K562 (cell line): ENCODE measurements around the gene NECAP2. TPM values are rescaled to one million over a fixed set of nuclear protein-coding genes. Genes with fewer than 3 reads are reported as not detected.

Experiments used
- CBX1 ChIP-seq: sonication (generic); IDR thresholded peaks from 2 replicates; pipeline ENCODE4 v1.6.1; 2016; ENCODE audit warnings: antibody characterized with exemption, low read depth, mild to moderate bottlenecking
- CBX8 ChIP-seq: fragments of 200-600 bp; sonication (generic); IDR thresholded peaks from 2 replicates; pipeline ENCODE4 v1.6.1; 2012; ENCODE audit warnings: borderline replicate concordance, mixed run types, low read depth, mild to moderate bottlenecking, moderate library complexity, mixed read lengths, low read length, control low read depth, inconsistent platforms; ENCODE audit not compliant: poor library complexity, severe bottlenecking; ENCODE audit errors: extremely low read depth
- CHAMP1 ChIP-seq: fragments of 450-650 bp; IDR thresholded peaks from 2 replicates; pipeline ENCODE4 v1.6.1; 2016; ENCODE audit warnings: mild to moderate bottlenecking
- FIP1L1 ChIP-seq: fragments of 200-400 bp; formaldehyde crosslinking; IDR thresholded peaks from 2 replicates; pipeline ENCODE4 v1.6.1; 2018; ENCODE audit warnings: mild to moderate bottlenecking, low read depth, low read length; ENCODE audit not compliant: poor library complexity, severe bottlenecking
- FOXJ2 ChIP-seq: fragments of 200-800 bp; sonication (Bioruptor generic); IDR thresholded peaks from 2 replicates; pipeline ENCODE4 v1.6.1; 2016; ENCODE audit warnings: missing genetic modification characterization, missing compliant biosample characterization
- HDAC8 ChIP-seq: fragments of 450-650 bp; IDR thresholded peaks from 2 replicates; pipeline ENCODE4 v1.6.1; 2016; ENCODE audit warnings: mild to moderate bottlenecking, missing genetic modification characterization, moderate library complexity, missing compliant biosample characterization
- IRF9 ChIP-seq: fragments of 450-650 bp; IDR thresholded peaks from 2 replicates; pipeline ENCODE4 v1.6.1; 2016; ENCODE audit warnings: missing biosample characterization, missing genetic modification characterization
- KLF10 ChIP-seq: fragments of 250-450 bp; sonication (Bioruptor Pico); IDR thresholded peaks from 2 replicates; pipeline ENCODE4 v1.6.1; 2021; ENCODE audit warnings: matching md5 sums
- LCOR ChIP-seq: sonication (generic); formaldehyde crosslinking; IDR thresholded peaks from 2 replicates; pipeline ENCODE4 v1.8.0; 2022; ENCODE audit warnings: mild to moderate bottlenecking, missing genetic modification reagents
- MTF1 ChIP-seq: fragments of 250-450 bp; sonication (Bioruptor Pico); IDR thresholded peaks from 2 replicates; pipeline ENCODE4 v1.9.0; 2021; ENCODE audit warnings: moderate library complexity, mild to moderate bottlenecking, inconsistent platforms, borderline replicate concordance
- MYC ChIP-seq, 2 experiments: fragments of 250-450 bp in 1 of 2; sonication (Bioruptor Pico) in 1 of 2; IDR thresholded peaks; 2 replicates each; pipeline versions ENCODE4 v1.5.1 to v1.6.1; 2012 to 2021; ENCODE audit warnings: low read depth in 2 of 2, borderline replicate concordance in 1 of 2, improper control_type of control experiment in 1 of 2, low read length in 1 of 2, mild to moderate bottlenecking in 1 of 2, moderate library complexity in 1 of 2
- NONO ChIP-seq, 2 experiments: fragments of 200-400 bp in 1 of 2; fragments of 450-650 bp in 1 of 2; formaldehyde crosslinking in 1 of 2; IDR thresholded peaks; 2 replicates each; pipeline ENCODE4 v1.6.1; 2017; ENCODE audit warnings: low read depth in 2 of 2, mild to moderate bottlenecking in 2 of 2, moderate library complexity in 2 of 2, low read length in 1 of 2
- NUFIP1 ChIP-seq: fragments of 450-650 bp; IDR thresholded peaks from 2 replicates; pipeline ENCODE4 v1.6.1; 2018; ENCODE audit not compliant: partially characterized antibody
- PHB2 ChIP-seq: fragments of 450-650 bp; IDR thresholded peaks from 2 replicates; pipeline ENCODE4 v1.6.1; 2017; ENCODE audit warnings: low read depth
- PREB ChIP-seq: sonication (generic); formaldehyde crosslinking; IDR thresholded peaks from 2 replicates; pipeline ENCODE4 v1.8.1; 2023; ENCODE audit warnings: mild to moderate bottlenecking, missing genetic modification reagents
- PYGO2 ChIP-seq: fragments of 450-650 bp; IDR thresholded peaks from 2 replicates; pipeline ENCODE4 v1.6.1; 2016; ENCODE audit warnings: mild to moderate bottlenecking, missing genetic modification characterization, moderate library complexity, missing compliant biosample characterization
- SRSF9 ChIP-seq: fragments of 200-400 bp; formaldehyde crosslinking; IDR thresholded peaks from 2 replicates; pipeline ENCODE4 v1.6.1; 2017; ENCODE audit warnings: low read depth, low read length, borderline replicate concordance
- STAT5A ChIP-seq: IDR thresholded peaks from 2 replicates; pipeline ENCODE4 v1.6.1; 2012; ENCODE audit warnings: low read length, inconsistent platforms, borderline replicate concordance
- THRA ChIP-seq: fragments of 450-650 bp; IDR thresholded peaks from 2 replicates; pipeline ENCODE4 v1.6.1; 2017; ENCODE audit warnings: mild to moderate bottlenecking, moderate library complexity
- ZNF212 ChIP-seq: fragments of 450-650 bp; formaldehyde crosslinking; IDR thresholded peaks from 2 replicates; pipeline ENCODE4 v1.4.0; 2020; ENCODE audit warnings: mild to moderate bottlenecking
- ZNF324 ChIP-seq: fragments of 250-450 bp; sonication (Bioruptor Pico); IDR thresholded peaks from 2 replicates; pipeline ENCODE4 v1.4.0; 2020; ENCODE audit warnings: mild to moderate bottlenecking
- ZNF785 ChIP-seq: fragments of 250-450 bp; sonication (Bioruptor Pico); IDR thresholded peaks from 2 replicates; pipeline ENCODE4 v1.4.0; 2020; ENCODE audit warnings: mild to moderate bottlenecking
- polyA plus RNA-seq, 8 experiments: library from polyadenylated mRNA; depleted of rRNA in 4 of 8; stranded (reverse) in 5 of 8; unstranded in 3 of 8; fragments of >200 nt; fragmentation: Nextera tagmentation in 2 of 8; fragmentation: Illumina TruSeq in 1 of 8; extraction: Ambion mirVana in 2 of 8; extraction: Trizol in 1 of 8; gene quantifications; 2 replicates each; pipeline versions ENCODE4 v1.2.1 to v1.2.3, GENCODE V29; 2011 to 2014; ENCODE audit warnings: inconsistent platforms in 1 of 8, missing spikeins in 1 of 8
- total RNA-seq, 7 experiments: library from RNA; depleted of rRNA in 6 of 7; stranded (reverse); fragments of >200 nt in 6 of 7; fragmentation: Illumina TruSeq in 2 of 7; extraction: Trizol in 2 of 7; gene quantifications; 2 replicates each; pipeline versions ENCODE4 v1.2.1 to v1.2.3, GENCODE V29; 2011 to 2021; ENCODE audit warnings: low replicate concordance in 1 of 7

Gene NECAP2
- total and polyA plus RNA-seq, 9 of the 15 experiments (the other 6 are each of a cell fraction or from before 2014, with no cell fraction given) = 22.7 to 107 (median 79.2) TPM

GRCh38 chr1:16498573-16499413, 58.3 kb downstream of the NECAP2 start (continued):
- TF ChIP-seq FOXJ2 (tag) (no peak), MTF1 (CRISPR knock-in tag) (no peak), NUFIP1 (no peak), ZNF212 (no peak), PREB (CRISPR knock-in tag) (no peak), HDAC8 (tag) (no peak), CBX8 (no peak), ZNF324 (no peak), IRF9 (tag) (no peak), CHAMP1 (no peak), ZNF785 (CRISPR knock-in tag) (no peak), FIP1L1 (no peak), CBX1 (peak; percentile 32), NONO (IDR thresholded peaks at IDR 0.05; ENCODE audit: low read depth in 2 of 2, low read length in 1 of 2) (peak; percentile 49 to 82; a peak in 3 of 4 replicates), PYGO2 (no peak), MYC (IDR thresholded peaks at IDR 0.05; ENCODE audit: low read depth, low read length) (no peak), MYC (CRISPR knock-in tag; IDR thresholded peaks at IDR 0.05; ENCODE audit: borderline replicate concordance, low read depth) (no peak), SRSF9 (no peak), LCOR (CRISPR knock-in tag) (no peak), PHB2 (no peak), THRA (no peak), STAT5A (no peak), KLF10 (CRISPR knock-in tag) (no peak)
